HFF-Myc (cell line): ENCODE results near the gene SHCBP1L.

Source experiments
- DNase-seq: peaks from one replicate; pipeline ENCODE4 v3.0.0-alpha.2; 2011; ENCODE audit warnings: low read depth; ENCODE audit errors: extremely low read depth
- H3K4me3 ChIP-seq: replicated peaks from 2 replicates; pipeline ENCODE4 v1.5.1; 2011; ENCODE audit warnings: low read depth, mild to moderate bottlenecking, control low read depth, low read length
- TF ChIP-seq, protein P1 (sequence below): IDR thresholded peaks from 2 replicates; pipeline ENCODE4 v1.5.1; 2012; ENCODE audit warnings: mild to moderate bottlenecking, low read depth, low read length, control low read depth; ENCODE audit errors: missing control alignments

The SHCBP1L gene

GRCh38 chr1:182968151-182968741 lies 15.3 kb upstream of the SHCBP1L start:
- no peak overlapping the region for H3K4me3 ChIP-seq
- no peak for DNase-seq
- TF ChIP-seq, protein P1, sequence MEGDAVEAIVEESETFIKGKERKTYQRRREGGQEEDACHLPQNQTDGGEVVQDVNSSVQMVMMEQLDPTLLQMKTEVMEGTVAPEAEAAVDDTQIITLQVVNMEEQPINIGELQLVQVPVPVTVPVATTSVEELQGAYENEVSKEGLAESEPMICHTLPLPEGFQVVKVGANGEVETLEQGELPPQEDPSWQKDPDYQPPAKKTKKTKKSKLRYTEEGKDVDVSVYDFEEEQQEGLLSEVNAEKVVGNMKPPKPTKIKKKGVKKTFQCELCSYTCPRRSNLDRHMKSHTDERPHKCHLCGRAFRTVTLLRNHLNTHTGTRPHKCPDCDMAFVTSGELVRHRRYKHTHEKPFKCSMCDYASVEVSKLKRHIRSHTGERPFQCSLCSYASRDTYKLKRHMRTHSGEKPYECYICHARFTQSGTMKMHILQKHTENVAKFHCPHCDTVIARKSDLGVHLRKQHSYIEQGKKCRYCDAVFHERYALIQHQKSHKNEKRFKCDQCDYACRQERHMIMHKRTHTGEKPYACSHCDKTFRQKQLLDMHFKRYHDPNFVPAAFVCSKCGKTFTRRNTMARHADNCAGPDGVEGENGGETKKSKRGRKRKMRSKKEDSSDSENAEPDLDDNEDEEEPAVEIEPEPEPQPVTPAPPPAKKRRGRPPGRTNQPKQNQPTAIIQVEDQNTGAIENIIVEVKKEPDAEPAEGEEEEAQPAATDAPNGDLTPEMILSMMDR: no peak

- H3K4me3 ChIP-seq: no peak overlapping the region
- no peak for DNase-seq
- TF ChIP-seq, protein P1: no peak
Observed at GRCh38 chr1:182965861-182966260, 12.9 kb upstream of the SHCBP1L start.

DNA sequence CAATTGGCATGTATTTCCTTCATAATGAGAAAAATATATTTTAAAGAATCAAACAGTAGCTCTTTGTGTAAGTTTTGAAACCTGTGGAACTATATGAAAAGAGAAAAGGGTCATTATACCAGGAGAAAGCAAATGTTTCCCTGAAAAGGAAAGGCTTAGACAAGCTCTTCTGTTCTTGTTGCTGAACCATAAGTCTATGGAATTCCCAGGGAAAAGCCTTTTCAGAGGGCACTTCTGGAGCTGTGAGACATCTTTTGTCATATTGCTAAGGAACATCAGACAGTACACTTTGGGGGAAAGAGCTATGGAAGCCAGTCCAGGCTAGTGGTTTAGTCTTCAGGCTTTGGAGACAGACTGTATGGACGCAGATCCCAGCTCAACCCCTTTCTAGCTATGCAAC lies 12.1 kb upstream of the SHCBP1L start:
- TF ChIP-seq, protein P1: no peak
- no peak overlapping the region for H3K4me3 ChIP-seq
- DNase-seq: no peak

DNA sequence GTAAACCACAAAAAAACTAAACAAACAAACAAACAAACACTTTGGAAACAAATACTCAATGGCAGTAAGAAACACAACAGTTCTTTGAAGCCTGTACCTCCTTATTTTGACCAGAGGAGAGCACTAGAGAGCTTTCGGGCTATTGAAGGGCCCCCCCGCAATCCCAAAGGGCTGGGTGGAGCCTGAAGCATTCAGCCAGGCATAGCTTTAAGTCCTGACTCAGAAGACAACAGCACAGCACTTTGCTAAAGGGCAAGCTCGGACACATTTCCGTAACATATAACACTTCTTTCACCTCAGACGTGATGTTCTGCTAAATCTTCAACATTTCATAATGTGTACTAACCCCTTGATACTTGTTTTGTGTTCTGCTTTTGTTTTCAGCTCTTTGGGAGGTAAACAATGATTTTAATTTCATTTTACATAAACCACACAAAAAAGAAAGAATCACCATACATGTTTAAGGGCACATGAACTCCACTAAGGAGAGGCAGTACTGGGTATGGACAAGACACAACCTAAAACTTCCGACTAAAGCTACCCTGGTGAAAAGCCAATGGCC lies 9.7 kb upstream of the SHCBP1L start:
- DNase-seq: peak; percentile 82
- TF ChIP-seq, protein P1: peak; percentile 86
- H3K4me3 ChIP-seq: peak overlapping the region; percentile 18; the same call in 1 of the 2 replicates

- DNase-seq: no peak
- no peak overlapping the region for H3K4me3 ChIP-seq
- TF ChIP-seq, protein P1: no peak
Observed at GRCh38 chr1:182960046-182960445, 7.1 kb upstream of the SHCBP1L start.

DNA sequence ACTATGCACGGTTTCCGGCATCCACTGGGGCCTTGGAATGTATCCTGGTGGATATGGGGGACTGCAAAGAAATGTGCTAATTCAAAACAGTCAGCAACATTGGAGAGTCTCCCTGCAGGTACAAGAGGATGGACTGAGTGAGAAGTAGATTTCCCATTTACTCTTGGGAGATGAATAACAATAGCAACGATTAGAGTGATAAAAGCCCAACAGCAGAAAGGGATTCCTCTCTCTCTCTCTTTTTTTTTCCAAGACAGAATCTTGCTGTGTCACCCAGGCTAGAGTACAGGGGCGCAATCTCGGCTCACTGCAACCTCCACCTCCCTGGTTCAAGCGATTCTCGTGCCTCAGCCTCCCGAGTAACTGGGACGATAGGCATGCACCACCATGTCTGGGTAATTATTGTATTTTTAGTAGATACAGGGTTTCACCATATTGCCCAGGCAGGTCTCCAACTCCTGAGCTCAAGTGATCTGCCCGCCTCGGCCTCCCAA lies 5.0 kb upstream of the SHCBP1L start:
- no peak for DNase-seq
- no peak overlapping the region for H3K4me3 ChIP-seq
- TF ChIP-seq, protein P1: no peak
